ENCODE data around the gene CAPZB.

DNA sequence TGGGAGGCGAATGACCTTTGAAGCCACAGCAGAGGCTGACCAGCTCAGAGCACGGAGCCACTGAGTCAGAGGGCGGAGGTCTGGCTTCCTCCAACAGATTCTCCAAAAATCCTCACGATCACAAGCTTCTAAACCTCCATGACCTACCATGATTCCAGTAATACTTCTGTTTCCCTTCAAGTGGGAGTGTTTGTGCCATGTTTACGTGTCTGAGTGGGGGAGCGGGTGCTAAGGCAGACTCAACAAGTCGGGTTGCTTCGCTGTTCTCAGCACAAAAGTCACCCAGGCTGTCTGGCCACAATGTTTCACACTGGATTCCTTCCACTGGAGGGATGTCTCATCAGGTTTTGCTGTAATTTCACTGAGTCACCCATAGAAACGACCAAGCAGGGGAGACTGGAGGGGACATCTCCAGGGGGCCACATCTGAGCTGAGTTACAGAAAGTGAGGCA, 87.0 kb downstream of the CAPZB start:
- TF ChIP-seq SMC3 (conservative IDR thresholded peaks at IDR 0.05; ENCODE audit: poor library complexity) = no peak
- TF ChIP-seq, protein P1, sequence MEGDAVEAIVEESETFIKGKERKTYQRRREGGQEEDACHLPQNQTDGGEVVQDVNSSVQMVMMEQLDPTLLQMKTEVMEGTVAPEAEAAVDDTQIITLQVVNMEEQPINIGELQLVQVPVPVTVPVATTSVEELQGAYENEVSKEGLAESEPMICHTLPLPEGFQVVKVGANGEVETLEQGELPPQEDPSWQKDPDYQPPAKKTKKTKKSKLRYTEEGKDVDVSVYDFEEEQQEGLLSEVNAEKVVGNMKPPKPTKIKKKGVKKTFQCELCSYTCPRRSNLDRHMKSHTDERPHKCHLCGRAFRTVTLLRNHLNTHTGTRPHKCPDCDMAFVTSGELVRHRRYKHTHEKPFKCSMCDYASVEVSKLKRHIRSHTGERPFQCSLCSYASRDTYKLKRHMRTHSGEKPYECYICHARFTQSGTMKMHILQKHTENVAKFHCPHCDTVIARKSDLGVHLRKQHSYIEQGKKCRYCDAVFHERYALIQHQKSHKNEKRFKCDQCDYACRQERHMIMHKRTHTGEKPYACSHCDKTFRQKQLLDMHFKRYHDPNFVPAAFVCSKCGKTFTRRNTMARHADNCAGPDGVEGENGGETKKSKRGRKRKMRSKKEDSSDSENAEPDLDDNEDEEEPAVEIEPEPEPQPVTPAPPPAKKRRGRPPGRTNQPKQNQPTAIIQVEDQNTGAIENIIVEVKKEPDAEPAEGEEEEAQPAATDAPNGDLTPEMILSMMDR (IDR thresholded peaks at IDR 0.05; ENCODE audit: poor library complexity, severe bottlenecking) = no peak
